ENCODE results near the gene TENM4.

DNA sequence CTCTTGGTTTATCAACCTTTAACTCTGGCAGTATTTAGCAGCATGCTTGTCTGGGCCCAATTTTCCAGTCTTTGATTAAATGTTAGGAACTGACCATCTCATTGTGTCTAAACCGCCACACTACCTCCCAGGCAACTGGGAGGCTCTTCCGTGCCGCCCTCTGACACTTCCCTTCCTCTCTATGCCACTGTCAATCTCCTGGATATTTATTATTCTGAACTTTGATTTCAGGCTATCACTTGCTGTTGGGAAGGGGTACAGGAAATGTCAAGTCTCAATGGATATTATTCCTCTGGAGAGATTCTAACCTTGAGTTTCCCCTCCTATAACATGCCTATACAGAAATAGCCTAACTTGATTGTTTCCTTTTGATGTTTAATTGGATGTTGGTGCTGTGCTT, 643.3 kb downstream of the TENM4 start:
- TF ChIP-seq, protein P1, sequence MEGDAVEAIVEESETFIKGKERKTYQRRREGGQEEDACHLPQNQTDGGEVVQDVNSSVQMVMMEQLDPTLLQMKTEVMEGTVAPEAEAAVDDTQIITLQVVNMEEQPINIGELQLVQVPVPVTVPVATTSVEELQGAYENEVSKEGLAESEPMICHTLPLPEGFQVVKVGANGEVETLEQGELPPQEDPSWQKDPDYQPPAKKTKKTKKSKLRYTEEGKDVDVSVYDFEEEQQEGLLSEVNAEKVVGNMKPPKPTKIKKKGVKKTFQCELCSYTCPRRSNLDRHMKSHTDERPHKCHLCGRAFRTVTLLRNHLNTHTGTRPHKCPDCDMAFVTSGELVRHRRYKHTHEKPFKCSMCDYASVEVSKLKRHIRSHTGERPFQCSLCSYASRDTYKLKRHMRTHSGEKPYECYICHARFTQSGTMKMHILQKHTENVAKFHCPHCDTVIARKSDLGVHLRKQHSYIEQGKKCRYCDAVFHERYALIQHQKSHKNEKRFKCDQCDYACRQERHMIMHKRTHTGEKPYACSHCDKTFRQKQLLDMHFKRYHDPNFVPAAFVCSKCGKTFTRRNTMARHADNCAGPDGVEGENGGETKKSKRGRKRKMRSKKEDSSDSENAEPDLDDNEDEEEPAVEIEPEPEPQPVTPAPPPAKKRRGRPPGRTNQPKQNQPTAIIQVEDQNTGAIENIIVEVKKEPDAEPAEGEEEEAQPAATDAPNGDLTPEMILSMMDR (IDR thresholded peaks at IDR 0.05): no peak
- TF ChIP-seq POLR2AphosphoS5 (IDR thresholded peaks at IDR 0.05) (no peak), POLR2A (IDR thresholded peaks at IDR 0.05) (no peak)
